ENCODE data around the gene RAB3A. TPM values are rescaled to one million over a fixed set of nuclear protein-coding genes. Genes with fewer than 3 reads are reported as not detected.

The RAB3A gene
- polyA plus RNA-seq, 4 donors, result 4.6 to 5.3 (median 5.0) TPM

DNA sequence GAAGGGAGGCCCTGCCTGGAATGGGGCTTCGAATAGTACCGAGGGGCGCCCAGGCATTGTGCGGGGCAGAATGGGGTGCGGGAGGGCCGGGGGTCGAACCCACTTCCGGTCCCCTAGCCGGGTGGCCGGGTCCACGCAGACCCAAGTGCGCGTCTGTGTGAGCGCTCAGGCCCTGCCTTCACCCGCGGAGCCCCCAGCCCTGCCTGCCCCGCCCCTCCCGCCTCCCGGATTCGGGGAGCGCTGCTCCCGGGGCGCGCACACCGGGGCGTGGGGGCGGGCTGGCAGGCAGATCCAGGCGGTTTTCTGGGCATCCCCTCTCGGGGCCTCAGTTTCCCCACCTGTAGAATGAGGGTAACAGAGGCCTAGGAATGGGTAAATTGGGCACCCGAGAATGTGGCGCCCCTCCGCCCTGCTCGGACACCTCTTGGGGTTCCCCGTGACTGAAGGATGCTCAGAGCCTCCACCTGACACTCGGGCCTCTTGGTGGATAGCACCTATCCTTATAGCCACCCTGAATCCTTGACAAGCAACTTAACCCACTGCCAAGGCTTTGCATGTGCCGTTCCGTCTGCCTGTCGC lies 50.2 kb downstream of the RAB3A start:
- no peak for DNase-seq (ENCODE audit: low read depth in 4 of 4, low spot score in 3 of 4)

DNA sequence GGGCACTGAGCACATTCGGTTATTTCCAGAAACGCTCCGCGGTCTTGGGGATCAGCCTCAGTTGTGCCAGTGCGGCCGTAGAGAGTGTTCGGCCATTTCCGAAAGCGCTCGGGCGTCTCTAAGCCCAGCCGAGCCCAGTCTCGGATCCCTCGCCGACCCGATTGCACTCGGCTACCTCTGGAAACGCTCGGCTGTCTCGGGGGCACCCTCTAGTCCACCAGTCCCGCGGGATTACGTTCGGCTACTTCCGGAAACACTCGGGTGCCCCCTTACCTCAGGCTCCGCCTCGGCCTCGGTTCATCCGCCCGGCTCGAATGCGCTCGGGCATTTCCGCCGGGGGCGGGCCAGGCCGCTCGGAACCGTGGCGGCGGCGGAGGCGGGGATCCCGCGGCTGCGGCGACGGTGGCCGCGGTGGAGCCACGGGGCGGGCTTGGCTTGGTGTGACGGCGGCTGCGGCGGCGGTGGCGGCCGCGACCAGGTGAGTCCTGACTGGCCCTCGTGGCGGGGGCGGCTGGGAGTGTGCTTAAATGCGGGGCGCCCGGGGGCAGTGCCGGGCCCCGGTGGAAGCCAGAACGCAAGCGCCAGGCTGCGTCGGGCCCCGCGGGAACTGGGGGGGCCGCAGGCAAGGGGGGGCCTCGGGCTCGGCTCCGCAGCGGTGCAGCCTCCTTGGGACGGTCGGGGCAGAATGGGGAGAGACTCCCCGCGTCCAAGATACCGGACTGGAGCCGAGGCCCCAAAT lies 50.9 kb downstream of the RAB3A start, which contains the start of gene PIK3R2:
Gene PIK3R2 (plus strand): TSS at position 347 of the 739 bp plus-strand sequence. CDS start 2,717 bp downstream, outside the sequence.
- peak; percentile 98 to 100 (median 99) for DNase-seq (ENCODE audit: low read depth in 4 of 4, low spot score in 3 of 4)

- peak; percentile 95 to 97 (median 96) for DNase-seq (ENCODE audit: low read depth in 4 of 4, low spot score in 3 of 4)
Observed at GRCh38 chr19:18152442-18152816, 51.4 kb downstream of the RAB3A start.

- no peak for DNase-seq (ENCODE audit: low read depth in 4 of 4, low spot score in 3 of 4)
Observed at GRCh38 chr19:18150776-18151624, 52.8 kb downstream of the RAB3A start.

- no peak for DNase-seq (ENCODE audit: low read depth in 4 of 4, low spot score in 3 of 4)
Observed at GRCh38 chr19:18149596-18149975, 54.3 kb downstream of the RAB3A start.

GRCh38 chr19:18147396-18147795 lies 56.4 kb downstream of the RAB3A start:
- DNase-seq (ENCODE audit: low read depth in 4 of 4, low spot score in 3 of 4), result no peak

Other genes starting within 250 kb of the RAB3A start
- gene KCNN1, start 236.9 kb downstream of the RAB3A start, polyA plus RNA-seq (ENCODE audit: insufficient read length in 4 of 4), result 1 to 10 TPM; 3.6 to 7.3 (median 5.4) TPM
- gene ARRDC2, start 195.9 kb downstream of the RAB3A start, polyA plus RNA-seq (ENCODE audit: insufficient read length in 4 of 4), result 1 to 10 TPM; 3.8 to 5.5 (median 4.8) TPM
- under 1 TPM; 0.09 to 0.47 (median 0.24) TPM for gene IL12RB1, start 117.1 kb downstream of the RAB3A start, polyA plus RNA-seq (ENCODE audit: insufficient read length in 4 of 4)
- 1 to 10 TPM; 4.2 to 8.3 (median 4.9) TPM for gene MAST3, start 106.3 kb downstream of the RAB3A start, polyA plus RNA-seq (ENCODE audit: insufficient read length in 4 of 4)
- gene PIK3R2, start 50.9 kb downstream of the RAB3A start, polyA plus RNA-seq (ENCODE audit: insufficient read length in 4 of 4), result 10 to 100 TPM; 23.8 to 33.9 (median 29.9) TPM
- gene IFI30, start 30.2 kb downstream of the RAB3A start, polyA plus RNA-seq (ENCODE audit: insufficient read length in 4 of 4), result 10 to 100 TPM in 3 of 4 donors, 1 to 10 TPM in 1; 5.6 to 18.0 (median 12.1) TPM
- 10 to 100 TPM in 1 of 4 donors, 1 to 10 TPM in 3; 5.3 to 11.2 (median 9.2) TPM for gene MPV17L2, start 10.8 kb downstream of the RAB3A start, polyA plus RNA-seq (ENCODE audit: insufficient read length in 4 of 4)
- 1 to 10 TPM in 1 of 4 donors, under 1 TPM in 3; 0.25 to 1.4 (median 0.68) TPM for gene PDE4C, start 22.4 kb upstream of the RAB3A start, polyA plus RNA-seq (ENCODE audit: insufficient read length in 4 of 4)
- 10 to 100 TPM in 1 of 4 donors, 1 to 10 TPM in 3; 5.0 to 13.4 (median 6.7) TPM for gene IQCN, start 70.4 kb upstream of the RAB3A start, polyA plus RNA-seq (ENCODE audit: insufficient read length in 4 of 4)
- gene JUND, start 77.6 kb upstream of the RAB3A start, polyA plus RNA-seq (ENCODE audit: insufficient read length in 4 of 4), result 100 to 1,000 TPM in 2 of 4 donors, 10 to 100 TPM in 2; 57.4 to 363 (median 84.8) TPM
- 100 to 1,000 TPM in 1 of 4 donors, 10 to 100 TPM in 3; 58.7 to 105 (median 86.2) TPM for gene LSM4, start 119.0 kb upstream of the RAB3A start, polyA plus RNA-seq (ENCODE audit: insufficient read length in 4 of 4)
- 10 to 100 TPM; 15.5 to 26.2 (median 25.8) TPM for gene PGPEP1, start 136.6 kb upstream of the RAB3A start, polyA plus RNA-seq (ENCODE audit: insufficient read length in 4 of 4)
- 10 to 100 TPM in 2 of 4 donors, 1 to 10 TPM in 2; 1.1 to 23.7 (median 7.6) TPM for gene GDF15, start 182.1 kb upstream of the RAB3A start, polyA plus RNA-seq (ENCODE audit: insufficient read length in 4 of 4)
- 1 to 10 TPM in 2 of 4 donors, under 1 TPM in 2; 0.78 to 1.6 (median 1.1) TPM for gene LRRC25, start 193.6 kb upstream of the RAB3A start, polyA plus RNA-seq (ENCODE audit: insufficient read length in 4 of 4)
- 100 to 1,000 TPM in 1 of 4 donors, 10 to 100 TPM in 3; 68.0 to 128 (median 79.4) TPM for gene SSBP4, start 215.4 kb upstream of the RAB3A start, polyA plus RNA-seq (ENCODE audit: insufficient read length in 4 of 4)
- gene ISYNA1, start 234.1 kb upstream of the RAB3A start, polyA plus RNA-seq (ENCODE audit: insufficient read length in 4 of 4), result 100 to 1,000 TPM in 2 of 4 donors, 10 to 100 TPM in 2; 98.7 to 147 (median 103) TPM